Testis (tissue), 2 donors: ENCODE data around the gene AXIN1.

Experiments used
- POLR2A ChIP-seq: fragments of 450-650 bp; IDR thresholded peaks from one replicate; pipeline ENCODE4 v1.6.1; 2017; ENCODE audit warnings: antibody characterized with exemption, mild to moderate bottlenecking, moderate library complexity
- TF ChIP-seq, protein P1 (sequence below), 3 experiments: fragments of 450-650 bp in 2 of 3; fragments of 200-600 bp in 1 of 3; sonication (generic) in 1 of 3; IDR thresholded peaks; one replicate each; pipeline ENCODE4 v1.5.1; 2016 to 2019; ENCODE audit warnings: antibody characterized with exemption in 3 of 3, mild to moderate bottlenecking in 2 of 3, moderate library complexity in 1 of 3

DNA sequence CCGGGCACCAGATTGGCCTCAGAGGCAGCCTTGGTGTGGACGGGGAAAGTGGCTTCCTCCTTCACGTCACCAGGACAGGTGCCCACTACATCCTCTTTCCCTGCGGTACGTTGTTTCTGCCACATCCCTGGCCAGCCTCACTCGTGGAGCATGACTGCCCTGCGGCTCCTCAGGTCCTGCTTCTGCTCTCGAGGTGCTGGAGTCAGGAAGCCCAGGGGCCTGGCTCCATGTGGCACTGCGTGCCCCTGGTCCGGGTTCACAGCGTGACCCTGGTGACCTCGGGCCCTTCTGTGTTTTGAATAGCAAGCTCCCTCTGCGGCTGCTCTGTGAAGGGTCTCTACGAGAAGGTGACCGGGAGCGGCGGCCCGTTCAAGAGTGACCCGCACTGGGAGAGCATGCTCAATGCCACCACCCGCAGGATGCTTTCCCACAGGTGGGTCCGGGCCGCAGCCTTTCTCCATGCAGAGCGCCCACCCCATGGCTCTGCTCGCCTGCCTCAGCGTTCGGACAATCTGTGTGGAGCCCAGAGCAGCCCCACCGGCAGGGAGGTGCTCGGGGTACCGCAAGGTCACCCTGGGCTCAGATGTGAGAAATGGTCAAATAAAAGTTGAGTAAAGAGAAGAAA, 90.3 kb downstream of the AXIN1 start:
- TF ChIP-seq, protein P1, sequence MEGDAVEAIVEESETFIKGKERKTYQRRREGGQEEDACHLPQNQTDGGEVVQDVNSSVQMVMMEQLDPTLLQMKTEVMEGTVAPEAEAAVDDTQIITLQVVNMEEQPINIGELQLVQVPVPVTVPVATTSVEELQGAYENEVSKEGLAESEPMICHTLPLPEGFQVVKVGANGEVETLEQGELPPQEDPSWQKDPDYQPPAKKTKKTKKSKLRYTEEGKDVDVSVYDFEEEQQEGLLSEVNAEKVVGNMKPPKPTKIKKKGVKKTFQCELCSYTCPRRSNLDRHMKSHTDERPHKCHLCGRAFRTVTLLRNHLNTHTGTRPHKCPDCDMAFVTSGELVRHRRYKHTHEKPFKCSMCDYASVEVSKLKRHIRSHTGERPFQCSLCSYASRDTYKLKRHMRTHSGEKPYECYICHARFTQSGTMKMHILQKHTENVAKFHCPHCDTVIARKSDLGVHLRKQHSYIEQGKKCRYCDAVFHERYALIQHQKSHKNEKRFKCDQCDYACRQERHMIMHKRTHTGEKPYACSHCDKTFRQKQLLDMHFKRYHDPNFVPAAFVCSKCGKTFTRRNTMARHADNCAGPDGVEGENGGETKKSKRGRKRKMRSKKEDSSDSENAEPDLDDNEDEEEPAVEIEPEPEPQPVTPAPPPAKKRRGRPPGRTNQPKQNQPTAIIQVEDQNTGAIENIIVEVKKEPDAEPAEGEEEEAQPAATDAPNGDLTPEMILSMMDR (IDR thresholded peaks at IDR 0.05), result no peak
- TF ChIP-seq POLR2A, result no peak
